Adrenal gland (tissue), 5 donors: ENCODE results near the gene PAWR.

Experiments
- CTCF ChIP-seq, 6 experiments: fragments of 450-650 bp in 4 of 6; fragments of 200-600 bp in 2 of 6; sonication (generic) in 1 of 6; IDR thresholded peaks; 1 replicate in 5 of 6; 2 replicates in 1 of 6; pipeline versions ENCODE4 v1.5.1 to v1.8.0; 2016 to 2021; ENCODE audit warnings: antibody characterized with exemption in 6 of 6, mild to moderate bottlenecking in 2 of 6, moderate library complexity in 1 of 6
- POLR2A ChIP-seq, 2 donors: fragments of 450-650 bp; IDR thresholded peaks; one replicate each; pipeline ENCODE4 v1.6.1; 2017; ENCODE audit warnings: antibody characterized with exemption in 2 of 2, mild to moderate bottlenecking in 2 of 2, moderate library complexity in 1 of 2
- donor health status: DM: no; HTN: no; CAD: no.

- TF ChIP-seq POLR2A (IDR thresholded peaks at IDR 0.05) (no peak), CTCF (IDR thresholded peaks at IDR 0.05) (no peak)
These were observed 916 bp upstream of the PAWR start for GRCh38 chr12:79691511-79692248.
